ENCODE measurements around the gene SLC4A8. TPM values are rescaled to one million over a fixed set of nuclear protein-coding genes. Genes with fewer than 3 reads are reported as not detected.

The SLC4A8 gene
- total RNA-seq, 2 experiments from 2014 or later, result 1.3 to 1.8 TPM

DNA sequence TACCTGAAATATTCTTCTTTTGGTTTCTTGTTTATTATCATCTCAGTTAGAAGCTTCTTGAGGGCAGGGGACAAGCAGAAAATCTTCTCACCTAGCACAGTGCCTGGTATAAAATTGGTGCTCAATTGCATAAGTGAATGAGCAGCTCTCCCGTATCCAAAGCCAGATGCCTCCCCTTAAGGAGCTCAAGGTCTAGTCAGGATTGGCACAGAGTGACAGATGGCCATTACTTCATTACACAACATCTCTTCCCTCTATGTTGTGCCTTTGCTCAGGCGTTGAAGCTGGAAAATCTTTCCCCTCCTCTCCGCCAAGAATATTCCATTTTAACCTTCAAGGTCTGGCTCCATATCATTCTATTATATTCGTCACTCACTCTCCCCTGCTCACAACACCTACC lies 3.6 kb downstream of the SLC4A8 start:
- peaks cover 15% of the 10 kb centered on the region for H3K4me1 Mint-ChIP-seq (ENCODE audit: low read depth)
- no peak overlapping the region for H3K27ac Mint-ChIP-seq
- H3K4me3 Mint-ChIP-seq, result no peak overlapping the region
- Histone ChIP-seq H3K27ac (ENCODE audit: low read depth in 1 of 2, low read length in 2 of 2) (no peak overlapping the region), H3K4me3 (ENCODE audit: low read length) (no peak overlapping the region), H3K36me3 (ENCODE audit: insufficient read depth, low read length) (no peaks in the 10 kb centered on the region), H3K27me3 (ENCODE audit: control insufficient read depth in 1 of 2, insufficient read depth in 2 of 2, low read length in 2 of 2) (no peaks in the 10 kb centered on the region), H3K9me3 (ENCODE audit: control insufficient read depth in 1 of 2, insufficient read depth in 1 of 2, low read length in 2 of 2) (no peaks in the 10 kb centered on the region), H3K4me1 (ENCODE audit: insufficient read depth, low read length) (peaks cover 14% of the 10 kb centered on the region)
- no peaks in the 10 kb centered on the region for H3K36me3 Mint-ChIP-seq (ENCODE audit: low read depth)
- intact Hi-C loops (cut with DNase I, micrococcal nuclease), result loop anchor here in 1 of 2 experiments (10.0 kb wide), 1 partner anchor 247 kb away; no protein-coding TSS in a partner anchor
- ChIA-PET POLR2A (no interaction called here), CTCF (no interaction called here)
- DNase-seq (no peak), ATAC-seq (ENCODE audit: poor library complexity) (no peak)
- no peaks in the 10 kb centered on the region for H3K27me3 Mint-ChIP-seq
- TF ChIP-seq, protein P1, sequence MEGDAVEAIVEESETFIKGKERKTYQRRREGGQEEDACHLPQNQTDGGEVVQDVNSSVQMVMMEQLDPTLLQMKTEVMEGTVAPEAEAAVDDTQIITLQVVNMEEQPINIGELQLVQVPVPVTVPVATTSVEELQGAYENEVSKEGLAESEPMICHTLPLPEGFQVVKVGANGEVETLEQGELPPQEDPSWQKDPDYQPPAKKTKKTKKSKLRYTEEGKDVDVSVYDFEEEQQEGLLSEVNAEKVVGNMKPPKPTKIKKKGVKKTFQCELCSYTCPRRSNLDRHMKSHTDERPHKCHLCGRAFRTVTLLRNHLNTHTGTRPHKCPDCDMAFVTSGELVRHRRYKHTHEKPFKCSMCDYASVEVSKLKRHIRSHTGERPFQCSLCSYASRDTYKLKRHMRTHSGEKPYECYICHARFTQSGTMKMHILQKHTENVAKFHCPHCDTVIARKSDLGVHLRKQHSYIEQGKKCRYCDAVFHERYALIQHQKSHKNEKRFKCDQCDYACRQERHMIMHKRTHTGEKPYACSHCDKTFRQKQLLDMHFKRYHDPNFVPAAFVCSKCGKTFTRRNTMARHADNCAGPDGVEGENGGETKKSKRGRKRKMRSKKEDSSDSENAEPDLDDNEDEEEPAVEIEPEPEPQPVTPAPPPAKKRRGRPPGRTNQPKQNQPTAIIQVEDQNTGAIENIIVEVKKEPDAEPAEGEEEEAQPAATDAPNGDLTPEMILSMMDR (IDR thresholded peaks at IDR 0.05), result no peak
- H3K9me3 Mint-ChIP-seq, result no peaks in the 10 kb centered on the region

- peaks cover 6% of the 10 kb centered on the region for H3K4me1 Mint-ChIP-seq (ENCODE audit: low read depth)
- Histone ChIP-seq H3K27ac (ENCODE audit: low read depth in 1 of 2, low read length in 2 of 2) (no peak overlapping the region), H3K4me3 (ENCODE audit: low read length) (no peak overlapping the region), H3K4me1 (ENCODE audit: insufficient read depth, low read length) (peaks cover 7% of the 10 kb centered on the region), H3K36me3 (ENCODE audit: insufficient read depth, low read length) (no peaks in the 10 kb centered on the region), H3K27me3 (ENCODE audit: control insufficient read depth in 1 of 2, insufficient read depth in 2 of 2, low read length in 2 of 2) (no peaks in the 10 kb centered on the region), H3K9me3 (ENCODE audit: control insufficient read depth in 1 of 2, insufficient read depth in 1 of 2, low read length in 2 of 2) (no peaks in the 10 kb centered on the region)
- intact Hi-C loops (cut with DNase I, micrococcal nuclease), result loop anchor here in 1 of 2 experiments (10.0 kb wide), 1 partner anchor 245 kb away; no protein-coding TSS in a partner anchor
- no peak for DNase-seq
- H3K36me3 Mint-ChIP-seq (ENCODE audit: low read depth), result no peaks in the 10 kb centered on the region
- H3K4me3 Mint-ChIP-seq, result no peak overlapping the region
- H3K9me3 Mint-ChIP-seq, result no peaks in the 10 kb centered on the region
- ChIA-PET CTCF (no interaction called here), POLR2A (no interaction called here)
- TF ChIP-seq, protein P1 (IDR thresholded peaks at IDR 0.05), result no peak
- no peak for ATAC-seq (ENCODE audit: poor library complexity)
- H3K27me3 Mint-ChIP-seq, result no peaks in the 10 kb centered on the region
- no peak overlapping the region for H3K27ac Mint-ChIP-seq
These were observed 5.1 kb downstream of the SLC4A8 start for GRCh38 chr12:51429700-51430099.

- Histone ChIP-seq H3K4me1 (ENCODE audit: insufficient read depth, low read length) (peaks cover under 1% of the 10 kb centered on the region), H3K9me3 (ENCODE audit: control insufficient read depth in 1 of 2, insufficient read depth in 1 of 2, low read length in 2 of 2) (no peaks in the 10 kb centered on the region), H3K4me3 (ENCODE audit: low read length) (no peak overlapping the region), H3K27ac (ENCODE audit: low read depth in 1 of 2, low read length in 2 of 2) (no peak overlapping the region), H3K36me3 (ENCODE audit: insufficient read depth, low read length) (no peaks in the 10 kb centered on the region), H3K27me3 (ENCODE audit: control insufficient read depth in 1 of 2, insufficient read depth in 2 of 2, low read length in 2 of 2) (no peaks in the 10 kb centered on the region)
- Mint-ChIP-seq H3K27me3 (no peaks in the 10 kb centered on the region), H3K4me3 (no peak overlapping the region), H3K4me1 (ENCODE audit: low read depth) (peaks cover 3% of the 10 kb centered on the region), H3K36me3 (ENCODE audit: low read depth) (no peaks in the 10 kb centered on the region), H3K9me3 (no peaks in the 10 kb centered on the region), H3K27ac (no peak overlapping the region)
- TF ChIP-seq, protein P1 (IDR thresholded peaks at IDR 0.05), result no peak
- POLR2A ChIA-PET, result no interaction called here
- ATAC-seq (ENCODE audit: poor library complexity) (no peak), DNase-seq (no peak)
- CTCF ChIA-PET, result no interaction called here
- intact Hi-C loops (cut with DNase I, micrococcal nuclease), result no loop called here
These were observed 5.7 kb downstream of the SLC4A8 start for GRCh38 chr12:51430196-51430895.

Data from CD4-positive, alpha-beta T cell (primary cell).